Kidney (tissue), 14 donors: ENCODE data around the gene CPAMD8. TPM values are rescaled to one million over a fixed set of nuclear protein-coding genes. Genes with fewer than 3 reads are reported as not detected.
"Not testable (repeated sequence)": the region's sequence is repeated elsewhere in the genome, so short reads cannot be mapped to it uniquely, and the experiment has no call there.

Experiments used
- DNase-seq, 5 donors: peaks; one replicate each; pipeline ENCODE4 v3.0.0-alpha.2; 2013 to 2020
- FAIRE-seq: peaks from 2 replicates; lab custom pipeline; 2012; peaks lifted over from hg19 to GRCh38; lab: Jason Lieb, UNC
- H3K27ac ChIP-seq, 2 donors: one replicate each; pipeline ENCODE4 v1.7.0; 2013; ENCODE audit warnings: low read depth in 2 of 2, low read length in 2 of 2, inconsistent platforms in 1 of 2
- H3K27me3 ChIP-seq: one replicate; pipeline ENCODE4 v1.7.1; 2013; ENCODE audit warnings: low read length, inconsistent platforms; ENCODE audit not compliant: control insufficient read depth, insufficient read depth
- H3K36me3 ChIP-seq, 3 donors: one replicate each; pipeline versions ENCODE4 v1.7.0 to v1.7.1; 2013; ENCODE audit warnings: low read length in 3 of 3, control low read depth in 1 of 3, inconsistent platforms in 1 of 3; ENCODE audit not compliant: insufficient read depth in 3 of 3, control insufficient read depth in 2 of 3
- H3K4me1 ChIP-seq, 3 donors: one replicate each; pipeline versions ENCODE4 v1.7.0 to v1.7.1; 2013; ENCODE audit warnings: low read length in 3 of 3, inconsistent platforms in 1 of 3, low read depth in 1 of 3; ENCODE audit not compliant: control insufficient read depth in 2 of 3, insufficient read depth in 2 of 3
- H3K4me3 ChIP-seq, 3 donors: one replicate each; pipeline versions ENCODE4 v1.7.0 to v1.8.1; 2013; ENCODE audit warnings: low read length in 3 of 3, control low read depth in 1 of 3, inconsistent platforms in 1 of 3
- H3K9ac ChIP-seq, 3 donors: one replicate each; pipeline versions ENCODE4 v1.7.0 to v1.7.1; 2013; ENCODE audit warnings: low read length in 3 of 3, control low read depth in 1 of 3, inconsistent platforms in 1 of 3
- H3K9me3 ChIP-seq, 3 donors: one replicate each; pipeline versions ENCODE4 v1.7.0 to v1.7.1; 2013; ENCODE audit warnings: low read length in 3 of 3, control low read depth in 1 of 3, inconsistent platforms in 1 of 3; ENCODE audit not compliant: control insufficient read depth in 2 of 3, insufficient read depth in 1 of 3
- CTCF ChIP-seq: IDR thresholded peaks from 3 replicates; pipeline ENCODE4 v1.5.1; 2012; ENCODE audit warnings: mild to moderate bottlenecking, moderate library complexity, borderline replicate concordance; ENCODE audit not compliant: insufficient read depth; ENCODE audit errors: extremely low read depth
- intact Hi-C: fragments of 100-400 bp; cut with DNase I; formaldehyde crosslinking; loops from one replicate; pipeline ENCODE4 v1.11.1; 2022
- polyA plus RNA-seq: library from polyadenylated mRNA; stranded (reverse); fragments of 350-450 nt; fragmentation: Illumina TruSeq; extraction: RNeasy Lipid Tissue Mini Kit (QIAGEN cat#74804); gene quantifications from one replicate; pipeline ENCODE4 v1.2.3, GENCODE V29; 2014; ENCODE audit warnings: low read depth, low replicate concordance; ENCODE audit not compliant: insufficient read depth
- total RNA-seq: library from RNA; stranded (reverse); fragmentation: NEBNext Ultra II Directional; extraction: Animal tissue kit (Norgen Biotek cat#: 25700); gene quantifications from one replicate; pipeline ENCODE4 v1.2.1, GENCODE V29; 2021
- donor health status: control.
- donor health status: control.
- donor health status: control.
- donor health status: control.
- donor health status: control.
- donor health status: DM: yes; HTN: yes; CAD: no.
- donor health status: Normal renal cell carcinoma (clear cell type).

The CPAMD8 gene
- total and polyA plus RNA-seq, 2 donors from 2014 or later: 22.0 to 64.1 TPM

- Histone ChIP-seq H3K9ac (no peak overlapping the region), H3K36me3 (peaks cover 0 to 31% (median 14%) of the 10 kb centered on the region in 3 donors), H3K9me3 (peaks cover 0 to 8% (median 0%) of the 10 kb centered on the region in 3 donors), H3K27ac (peak overlapping the region in 1 of 2 donors; percentile 57), H3K4me3 (no peak overlapping the region), H3K27me3 (no peaks in the 10 kb centered on the region), H3K4me1 (peaks cover 0 to 3% (median 0%) of the 10 kb centered on the region in 3 donors)
- no peak for TF ChIP-seq CTCF
- intact Hi-C loops: no loop called here
- FAIRE-seq (no peak), DNase-seq (no peak)
Observed at GRCh38 chr19:16876904-16877361, 149.7 kb downstream of the CPAMD8 start.

- Histone ChIP-seq H3K4me1 (peaks cover 0 to 3% (median 0%) of the 10 kb centered on the region in 3 donors), H3K36me3 (peaks cover 0 to 37% (median 18%) of the 10 kb centered on the region in 3 donors), H3K27ac (peak overlapping the region in 1 of 2 donors; percentile 22)
Observed at GRCh38 chr19:16875584-16876555, 150.7 kb downstream of the CPAMD8 start.

GRCh38 chr19:16874978-16875299 is 151.7 kb downstream of the CPAMD8 start:
- DNase-seq, H3K4me3 ChIP-seq, H3K27ac ChIP-seq, FAIRE-seq, H3K9ac ChIP-seq, intact Hi-C loops, H3K4me1 ChIP-seq, H3K27me3 ChIP-seq, H3K9me3 ChIP-seq: not testable (repeated sequence)
- H3K36me3 ChIP-seq: peaks cover 0 to 38% (median 18%) of the 10 kb centered on the region in 3 donors

More at GRCh38 chr19:16875584-16876555, 150.7 kb downstream of the CPAMD8 start:
- Histone ChIP-seq H3K9me3 (no peaks in the 10 kb centered on the region), H3K27me3 (no peaks in the 10 kb centered on the region), H3K4me3 (no peak overlapping the region), H3K9ac (no peak overlapping the region)
- no peak for FAIRE-seq
- intact Hi-C loops: no loop called here
- no peak for DNase-seq
- TF ChIP-seq CTCF: no peak
